GM06990 (cell line): ENCODE data around the gene KRTAP9-7.

ENCODE experiments used
- DNase-seq: peaks from one replicate; pipeline ENCODE4 v3.0.0-alpha.2; 2011; ENCODE audit not compliant: insufficient read length; ENCODE audit errors: extremely low read depth
- H3K27me3 ChIP-seq: replicated peaks from 2 replicates; pipeline ENCODE4 v1.6.0; 2011; ENCODE audit warnings: low read length; ENCODE audit not compliant: control insufficient read depth, insufficient read depth
- H3K36me3 ChIP-seq: 2 replicates; pipeline ENCODE4 v1.5.1; 2011; ENCODE audit warnings: low read length; ENCODE audit not compliant: control insufficient read depth, insufficient read depth
- H3K4me3 ChIP-seq: replicated peaks from 2 replicates; pipeline ENCODE4 v1.5.1; 2011; ENCODE audit warnings: low read depth, mild to moderate bottlenecking, control low read depth, low read length
- TF ChIP-seq, protein P1 (sequence below): IDR thresholded peaks from 2 replicates; pipeline ENCODE4 v1.5.1; 2011; ENCODE audit warnings: low read length, control low read depth, mild to moderate bottlenecking, inconsistent platforms; ENCODE audit not compliant: insufficient read depth, poor library complexity, severe bottlenecking

The KRTAP9-7 gene

GRCh38 chr17:41308251-41308917 is 32.9 kb downstream of the KRTAP9-7 start:
- H3K36me3 ChIP-seq: no peaks in the 10 kb centered on the region
- DNase-seq: no peak
- TF ChIP-seq, protein P1, sequence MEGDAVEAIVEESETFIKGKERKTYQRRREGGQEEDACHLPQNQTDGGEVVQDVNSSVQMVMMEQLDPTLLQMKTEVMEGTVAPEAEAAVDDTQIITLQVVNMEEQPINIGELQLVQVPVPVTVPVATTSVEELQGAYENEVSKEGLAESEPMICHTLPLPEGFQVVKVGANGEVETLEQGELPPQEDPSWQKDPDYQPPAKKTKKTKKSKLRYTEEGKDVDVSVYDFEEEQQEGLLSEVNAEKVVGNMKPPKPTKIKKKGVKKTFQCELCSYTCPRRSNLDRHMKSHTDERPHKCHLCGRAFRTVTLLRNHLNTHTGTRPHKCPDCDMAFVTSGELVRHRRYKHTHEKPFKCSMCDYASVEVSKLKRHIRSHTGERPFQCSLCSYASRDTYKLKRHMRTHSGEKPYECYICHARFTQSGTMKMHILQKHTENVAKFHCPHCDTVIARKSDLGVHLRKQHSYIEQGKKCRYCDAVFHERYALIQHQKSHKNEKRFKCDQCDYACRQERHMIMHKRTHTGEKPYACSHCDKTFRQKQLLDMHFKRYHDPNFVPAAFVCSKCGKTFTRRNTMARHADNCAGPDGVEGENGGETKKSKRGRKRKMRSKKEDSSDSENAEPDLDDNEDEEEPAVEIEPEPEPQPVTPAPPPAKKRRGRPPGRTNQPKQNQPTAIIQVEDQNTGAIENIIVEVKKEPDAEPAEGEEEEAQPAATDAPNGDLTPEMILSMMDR: no peak
- no peak overlapping the region for H3K4me3 ChIP-seq
- peaks cover 3% of the 10 kb centered on the region for H3K27me3 ChIP-seq

DNA sequence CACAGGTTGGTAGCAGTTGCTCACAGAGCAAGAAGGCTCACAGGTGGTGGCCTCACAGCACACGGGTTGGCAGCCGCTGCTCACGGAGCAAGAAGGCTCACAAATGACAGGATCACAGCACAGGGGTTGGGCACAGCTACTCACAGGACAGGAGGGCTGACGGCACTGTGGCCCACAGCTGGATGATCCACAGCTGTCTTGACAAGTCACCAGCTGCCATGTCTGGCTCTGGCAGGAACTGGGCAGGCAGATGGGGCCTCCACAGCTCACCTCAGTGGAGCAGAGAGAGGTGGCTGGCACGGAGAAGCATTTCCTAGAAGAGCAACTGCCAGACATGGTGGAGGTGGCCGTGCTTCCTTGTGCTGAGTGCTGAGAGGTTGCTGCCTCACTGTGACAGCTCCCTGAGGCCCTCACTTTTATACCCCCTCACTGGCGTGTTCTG is 33.4 kb downstream of the KRTAP9-7 start, which contains the start of gene KRTAP16-1:
Gene KRTAP16-1, minus strand, starts transcription at position 392 of the 442 bp plus-strand sequence. Its CDS starts 56 bp downstream, at position 336.
- Histone ChIP-seq H3K27me3 (peaks cover 3% of the 10 kb centered on the region), H3K4me3 (no peak within 1 kb of the TSS), H3K36me3 (no peaks in the 10 kb centered on the region)
- DNase-seq: no peak
- TF ChIP-seq, protein P1: no peak

DNA sequence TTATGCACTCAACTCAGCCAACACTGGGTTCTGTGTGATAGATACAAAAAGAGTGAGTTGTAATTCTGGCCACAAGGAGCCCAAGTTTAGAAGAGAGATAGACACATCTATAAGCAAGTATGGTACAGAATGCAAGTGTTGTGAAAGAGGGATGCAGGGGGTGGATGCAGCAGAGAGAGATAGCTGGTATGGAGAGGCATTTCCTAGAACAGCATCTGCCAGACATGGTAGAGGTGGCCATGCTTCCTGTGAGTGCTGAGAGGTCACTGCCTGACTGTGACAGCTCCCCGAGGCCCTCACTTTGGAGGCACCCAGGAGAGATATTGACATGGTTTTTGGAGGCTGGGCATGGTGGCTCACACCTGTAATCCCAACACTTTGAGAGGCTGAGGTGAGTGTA is 35.6 kb downstream of the KRTAP9-7 start:
- TF ChIP-seq, protein P1: no peak
- Histone ChIP-seq H3K4me3 (no peak overlapping the region), H3K27me3 (peaks cover 3% of the 10 kb centered on the region), H3K36me3 (no peaks in the 10 kb centered on the region)
- DNase-seq: no peak

GRCh38 chr17:41315204-41315794 is 39.8 kb downstream of the KRTAP9-7 start, which contains the start of gene KRTAP17-1:
Gene KRTAP17-1, minus strand, starts transcription at chr17:41315710. Its CDS starts 60 bp downstream, at chr17:41315650.
- DNase-seq: no peak
- no peak within 1 kb of the TSS for H3K4me3 ChIP-seq
- no peaks in the 10 kb centered on the region for H3K36me3 ChIP-seq
- TF ChIP-seq, protein P1: no peak
- H3K27me3 ChIP-seq: no peaks in the 10 kb centered on the region; the same call in 1 of the 2 replicates

DNA sequence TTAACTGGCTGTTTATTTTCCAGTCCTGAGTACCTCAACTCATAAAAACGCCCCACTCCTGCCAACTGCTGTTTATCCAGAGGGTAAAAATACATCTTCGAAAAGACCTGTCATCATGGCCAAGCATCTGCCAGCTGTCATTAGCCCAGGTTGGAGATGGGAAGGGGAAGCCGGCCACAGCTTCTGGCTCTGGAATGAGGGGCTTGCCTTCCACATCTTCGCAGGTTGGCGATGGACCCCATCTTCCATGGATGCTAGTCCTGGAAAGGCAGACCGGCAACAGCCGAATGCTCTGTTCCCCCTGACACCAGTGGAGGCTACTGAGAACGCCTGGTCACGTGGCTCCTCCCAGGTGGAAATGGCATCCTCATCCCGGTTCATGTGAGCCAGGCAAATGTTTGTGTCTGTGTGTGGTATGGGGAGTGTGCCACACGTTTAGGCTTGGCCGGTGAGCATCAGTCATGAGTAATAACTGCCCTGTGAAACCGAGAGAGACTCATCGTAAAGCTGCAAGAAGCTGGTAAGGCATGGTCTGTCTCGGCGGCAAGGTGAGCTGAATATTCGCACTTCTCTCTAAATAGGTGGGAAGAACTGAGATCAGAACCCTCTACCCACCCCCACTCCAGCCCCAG is 40.4 kb downstream of the KRTAP9-7 start:
- Histone ChIP-seq H3K27me3 (no peaks in the 10 kb centered on the region; the same call in 1 of the 2 replicates), H3K4me3 (no peak overlapping the region), H3K36me3 (no peaks in the 10 kb centered on the region)
- no peak for DNase-seq
- TF ChIP-seq, protein P1: no peak
